OCI-LY7 (cell line): Measurements from ENCODE around the gene AHCY.

ENCODE experiments used
- EZH2phosphoT487 ChIP-seq: fragments of 200-600 bp; sonication (generic); IDR thresholded peaks from 2 replicates; pipeline ENCODE4 v1.6.1; 2018; ENCODE audit warnings: low read depth, borderline replicate concordance, mild to moderate bottlenecking, mixed run types, antibody characterized with exemption, low read length, moderate library complexity, mixed read lengths
- TF ChIP-seq, protein P1 (sequence below): fragments of 200-600 bp; sonication (generic); conservative IDR thresholded peaks from 2 replicates; pipeline ENCODE4 v1.5.1; 2014; ENCODE audit warnings: mild to moderate bottlenecking, antibody characterized with exemption, low read length, moderate library complexity, mixed read lengths

DNA sequence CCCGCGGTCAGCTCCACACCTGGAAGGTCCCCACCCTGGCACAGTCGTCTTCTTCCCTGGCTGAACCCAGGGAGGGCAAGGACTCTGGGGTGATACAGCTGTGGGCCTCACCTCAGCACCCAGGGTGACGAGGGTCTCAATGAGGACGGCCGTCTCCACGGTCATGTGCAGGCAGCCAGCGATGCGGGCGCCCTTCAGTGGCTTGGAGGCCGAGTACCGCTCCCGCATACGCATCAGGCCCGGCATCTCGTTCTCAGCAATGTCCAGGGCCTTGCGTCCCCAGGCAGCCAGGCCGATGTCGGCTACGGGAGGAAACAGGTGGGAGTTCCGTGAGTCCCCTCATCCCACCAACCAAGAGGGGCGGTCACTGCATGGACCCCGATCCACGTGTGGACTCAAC, 7.9 kb downstream of the AHCY start:
- TF ChIP-seq, protein P1, sequence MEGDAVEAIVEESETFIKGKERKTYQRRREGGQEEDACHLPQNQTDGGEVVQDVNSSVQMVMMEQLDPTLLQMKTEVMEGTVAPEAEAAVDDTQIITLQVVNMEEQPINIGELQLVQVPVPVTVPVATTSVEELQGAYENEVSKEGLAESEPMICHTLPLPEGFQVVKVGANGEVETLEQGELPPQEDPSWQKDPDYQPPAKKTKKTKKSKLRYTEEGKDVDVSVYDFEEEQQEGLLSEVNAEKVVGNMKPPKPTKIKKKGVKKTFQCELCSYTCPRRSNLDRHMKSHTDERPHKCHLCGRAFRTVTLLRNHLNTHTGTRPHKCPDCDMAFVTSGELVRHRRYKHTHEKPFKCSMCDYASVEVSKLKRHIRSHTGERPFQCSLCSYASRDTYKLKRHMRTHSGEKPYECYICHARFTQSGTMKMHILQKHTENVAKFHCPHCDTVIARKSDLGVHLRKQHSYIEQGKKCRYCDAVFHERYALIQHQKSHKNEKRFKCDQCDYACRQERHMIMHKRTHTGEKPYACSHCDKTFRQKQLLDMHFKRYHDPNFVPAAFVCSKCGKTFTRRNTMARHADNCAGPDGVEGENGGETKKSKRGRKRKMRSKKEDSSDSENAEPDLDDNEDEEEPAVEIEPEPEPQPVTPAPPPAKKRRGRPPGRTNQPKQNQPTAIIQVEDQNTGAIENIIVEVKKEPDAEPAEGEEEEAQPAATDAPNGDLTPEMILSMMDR = no peak
- TF ChIP-seq EZH2phosphoT487 = no peak
